Keratinocyte (primary cell): Measurements from ENCODE around the gene TARS2. TPM values are rescaled to one million over a fixed set of nuclear protein-coding genes. Genes with fewer than 3 reads are reported as not detected.

ENCODE experiments used
- DNase-seq: peaks from one replicate; pipeline ENCODE4 v3.0.0-alpha.2; 2011; ENCODE audit warnings: low read depth, missing footprints, low spot score
- FAIRE-seq: peaks from 2 replicates; lab custom pipeline; 2011; peaks lifted over from hg19 to GRCh38; lab: Jason Lieb, UNC
- H2AFZ ChIP-seq: 2 replicates; pipeline ENCODE4 v1.6.0; 2012; ENCODE audit warnings: low read length, control low read depth, inconsistent platforms; ENCODE audit not compliant: control insufficient read depth
- H3K27ac ChIP-seq: 2 replicates; pipeline ENCODE4 v1.5.1; 2011; ENCODE audit warnings: low read length; ENCODE audit not compliant: control insufficient read depth, insufficient read depth
- H3K27me3 ChIP-seq: 3 replicates; pipeline ENCODE4 v1.6.0; 2011; ENCODE audit warnings: low read length; ENCODE audit not compliant: control insufficient read depth, insufficient read depth; ENCODE audit errors: extremely low read depth
- H3K36me3 ChIP-seq, 2 experiments: 2 replicates in 1 of 2; 3 replicates in 1 of 2; pipeline ENCODE4 v1.5.1; 2011; ENCODE audit warnings: low read length in 2 of 2, mild to moderate bottlenecking in 1 of 2; ENCODE audit not compliant: control insufficient read depth in 2 of 2, insufficient read depth in 2 of 2; ENCODE audit errors: extremely low read depth in 1 of 2
- H3K4me1 ChIP-seq: 3 replicates; pipeline ENCODE4 v1.5.1; 2011; ENCODE audit warnings: low read length; ENCODE audit not compliant: control insufficient read depth, insufficient read depth; ENCODE audit errors: extremely low read depth
- H3K4me2 ChIP-seq: 3 replicates; pipeline ENCODE4 v1.6.0; 2011; ENCODE audit warnings: low read depth, low read length; ENCODE audit not compliant: control insufficient read depth, insufficient read depth; ENCODE audit errors: extremely low read depth
- H3K4me3 ChIP-seq, 3 experiments: fragments of 200-600 bp in 1 of 3; sonication (generic) in 1 of 3; 2 replicates in 2 of 3; 3 replicates in 1 of 3; pipeline ENCODE4 v1.5.1; 2011 to 2016; ENCODE audit warnings: low read length in 3 of 3, mild to moderate bottlenecking in 3 of 3, control low read depth in 2 of 3, inconsistent platforms in 1 of 3, low read depth in 1 of 3, mixed read lengths in 1 of 3, mixed run types in 1 of 3, moderate library complexity in 1 of 3; ENCODE audit not compliant: control insufficient read depth in 2 of 3, insufficient read depth in 2 of 3; ENCODE audit errors: extremely low read depth in 1 of 3
- H3K79me2 ChIP-seq: 2 replicates; pipeline ENCODE4 v1.6.0; 2012; ENCODE audit warnings: low read length; ENCODE audit not compliant: control insufficient read depth, insufficient read depth
- H3K9ac ChIP-seq: 3 replicates; pipeline ENCODE4 v1.6.0; 2011; ENCODE audit warnings: low read length; ENCODE audit not compliant: control insufficient read depth, insufficient read depth; ENCODE audit errors: extremely low read depth
- H3K9me1 ChIP-seq: 3 replicates; pipeline ENCODE4 v1.6.0; 2011; ENCODE audit warnings: low read length; ENCODE audit not compliant: control insufficient read depth, insufficient read depth; ENCODE audit errors: extremely low read depth
- H3K9me3 ChIP-seq: 2 replicates; pipeline ENCODE4 v1.5.1; 2012; ENCODE audit warnings: low read depth, low read length; ENCODE audit not compliant: control insufficient read depth
- H4K20me1 ChIP-seq: 3 replicates; pipeline ENCODE4 v1.6.0; 2011; ENCODE audit warnings: low read length; ENCODE audit not compliant: control insufficient read depth, insufficient read depth; ENCODE audit errors: extremely low read depth
- CTCF ChIP-seq, 3 experiments: IDR thresholded peaks in 1 of 3; conservative IDR thresholded peaks in 1 of 3; optimal IDR thresholded peaks in 1 of 3; 2 replicates in 2 of 3; 3 replicates in 1 of 3; pipeline versions ENCODE3 to v1.5.1; 2011; ENCODE audit warnings: low read length in 3 of 3, mild to moderate bottlenecking in 3 of 3, moderate library complexity in 2 of 3, control low read depth in 1 of 3, inconsistent platforms in 1 of 3; ENCODE audit not compliant: insufficient read depth in 2 of 3; ENCODE audit errors: extremely low read depth in 1 of 3
- EZH2 ChIP-seq: IDR thresholded peaks from one replicate; pipeline ENCODE4 v1.6.1; 2012; ENCODE audit warnings: inconsistent platforms, mild to moderate bottlenecking, low read length, moderate library complexity
- dilution Hi-C: fragments of 300-500 bp; cut with MboI; formaldehyde crosslinking; loops from one replicate; pipeline ENCODE4 v1.7.0; 2020; ENCODE audit warnings: low sequenced_read_pairs; ENCODE audit not compliant: extremely low pct_ligation_motif_present
- polyA plus RNA-seq, 5 experiments: library from polyadenylated mRNA; depleted of rRNA in 3 of 5; stranded (reverse) in 3 of 5; stranded (forward) in 1 of 5; unstranded in 1 of 5; fragments of >200 nt; gene quantifications; 1 replicate in 1 of 5; 2 replicates in 3 of 5; 3 replicates in 1 of 5; pipeline versions ENCODE4 v1.2.1 to v1.2.3, GENCODE V29; 2011 to 2012; ENCODE audit warnings: missing spikeins in 2 of 5, low read depth in 1 of 5, low replicate concordance in 1 of 5

The TARS2 gene
- polyA plus RNA-seq, 1 donor (not counting 4 experiments of a cell fraction or from before 2014, with no cell fraction given), result 28.4 TPM

GRCh38 chr1:150514260-150514659, 27.0 kb downstream of the TARS2 start:
- no peak overlapping the region for H3K27ac ChIP-seq
- no peaks in the 10 kb centered on the region for H4K20me1 ChIP-seq
- no peak for DNase-seq
- no peak for FAIRE-seq
- no peaks in the 10 kb centered on the region for H3K9me1 ChIP-seq
- dilution Hi-C loops, result no loop called here
- no peaks in the 10 kb centered on the region for H3K79me2 ChIP-seq
- no peaks in the 10 kb centered on the region for H3K9me3 ChIP-seq
- no peak overlapping the region for H2AFZ ChIP-seq
- peaks cover 12 to 17% of the 10 kb centered on the region in 2 experiments for H3K36me3 ChIP-seq
- no peak overlapping the region for H3K9ac ChIP-seq
- H3K4me3 ChIP-seq, result no peak overlapping the region
- no peaks in the 10 kb centered on the region for H3K27me3 ChIP-seq
- TF ChIP-seq EZH2 (no peak), CTCF (optimal IDR thresholded peaks at IDR 0.05 in 1 of 3, IDR thresholded peaks at IDR 0.05 in 1 of 3, conservative IDR thresholded peaks at IDR 0.05 in 1 of 3; ENCODE audit: extremely low read depth in 1 of 3, insufficient read depth in 2 of 3, low read length in 3 of 3) (no peak)
- H3K4me1 ChIP-seq, result peaks cover 24% of the 10 kb centered on the region
- H3K4me2 ChIP-seq, result no peak overlapping the region

- peak overlapping the region; percentile 78 for H3K4me2 ChIP-seq
- H3K27me3 ChIP-seq, result no peaks in the 10 kb centered on the region
- dilution Hi-C loops, result no loop called here
- no peaks in the 10 kb centered on the region for H3K9me1 ChIP-seq
- TF ChIP-seq CTCF (optimal IDR thresholded peaks at IDR 0.05 in 1 of 3, IDR thresholded peaks at IDR 0.05 in 1 of 3, conservative IDR thresholded peaks at IDR 0.05 in 1 of 3; ENCODE audit: extremely low read depth in 1 of 3, insufficient read depth in 2 of 3, low read length in 3 of 3) (no peak), EZH2 (no peak)
- H3K9me3 ChIP-seq, result no peaks in the 10 kb centered on the region
- peaks cover 9 to 17% of the 10 kb centered on the region in 2 experiments for H3K36me3 ChIP-seq
- peaks cover 23% of the 10 kb centered on the region for H3K4me1 ChIP-seq
- H4K20me1 ChIP-seq, result no peaks in the 10 kb centered on the region
- peak overlapping the region; percentile 40 to 72 (median 45) for H3K4me3 ChIP-seq
- no peaks in the 10 kb centered on the region for H3K79me2 ChIP-seq
- peak overlapping the region; percentile 66 for H3K27ac ChIP-seq
- DNase-seq (no peak), FAIRE-seq (no peak)
- H2AFZ ChIP-seq, result peak overlapping the region; percentile 85
- H3K9ac ChIP-seq, result peak overlapping the region; percentile 67
Observed at GRCh38 chr1:150514913-150515327, 27.7 kb downstream of the TARS2 start.
